ENCODE results near the gene CALU.

The CALU gene

GRCh38 chr7:128758553-128758952 is 19.4 kb downstream of the CALU start:
- H3K27me3 ChIP-seq (ENCODE audit: control insufficient read depth, insufficient read depth, low read length), result no peaks in the 10 kb centered on the region
- H3K36me3 ChIP-seq (ENCODE audit: control insufficient read depth, insufficient read depth, low read length), result peaks cover 5% of the 10 kb centered on the region
- H3K9me3 ChIP-seq (ENCODE audit: control insufficient read depth, low read length), result no peaks in the 10 kb centered on the region
- H3K9ac ChIP-seq (ENCODE audit: low read length), result no peak overlapping the region
- no peaks in the 10 kb centered on the region for H3K4me1 ChIP-seq (ENCODE audit: control insufficient read depth, insufficient read depth, low read length)
- H3K4me3 ChIP-seq (ENCODE audit: low read length), result no peak overlapping the region

- no peaks in the 10 kb centered on the region for H3K27me3 ChIP-seq (ENCODE audit: control insufficient read depth, insufficient read depth, low read length)
- H3K9me3 ChIP-seq (ENCODE audit: control insufficient read depth, low read length), result no peaks in the 10 kb centered on the region
- H3K9ac ChIP-seq (ENCODE audit: low read length), result no peak overlapping the region
- no peaks in the 10 kb centered on the region for H3K4me1 ChIP-seq (ENCODE audit: control insufficient read depth, insufficient read depth, low read length)
- H3K36me3 ChIP-seq (ENCODE audit: control insufficient read depth, insufficient read depth, low read length), result peaks cover 5% of the 10 kb centered on the region
- H3K4me3 ChIP-seq (ENCODE audit: low read length), result no peak overlapping the region
These were observed 20.1 kb downstream of the CALU start for GRCh38 chr7:128759242-128759641.

GRCh38 chr7:128763541-128763940 is 24.4 kb downstream of the CALU start:
- no peaks in the 10 kb centered on the region for H3K9me3 ChIP-seq (ENCODE audit: control insufficient read depth, low read length)
- no peak overlapping the region for H3K4me3 ChIP-seq (ENCODE audit: low read length)
- no peak overlapping the region for H3K9ac ChIP-seq (ENCODE audit: low read length)
- no peaks in the 10 kb centered on the region for H3K27me3 ChIP-seq (ENCODE audit: control insufficient read depth, insufficient read depth, low read length)
- H3K4me1 ChIP-seq (ENCODE audit: control insufficient read depth, insufficient read depth, low read length), result no peaks in the 10 kb centered on the region
- peaks cover 3% of the 10 kb centered on the region for H3K36me3 ChIP-seq (ENCODE audit: control insufficient read depth, insufficient read depth, low read length)

- Histone ChIP-seq H3K9me3 (ENCODE audit: control insufficient read depth, low read length) (no peaks in the 10 kb centered on the region), H3K4me1 (ENCODE audit: control insufficient read depth, insufficient read depth, low read length) (peaks cover 9% of the 10 kb centered on the region), H3K9ac (ENCODE audit: low read length) (no peak overlapping the region), H3K36me3 (ENCODE audit: control insufficient read depth, insufficient read depth, low read length) (no peaks in the 10 kb centered on the region), H3K4me3 (ENCODE audit: low read length) (no peak overlapping the region), H3K27me3 (ENCODE audit: control insufficient read depth, insufficient read depth, low read length) (no peaks in the 10 kb centered on the region)
These were observed 28.4 kb downstream of the CALU start for GRCh38 chr7:128767475-128768110.

GRCh38 chr7:128770233-128770632 is 31.1 kb downstream of the CALU start:
- H3K27me3 ChIP-seq (ENCODE audit: control insufficient read depth, insufficient read depth, low read length), result no peaks in the 10 kb centered on the region
- no peaks in the 10 kb centered on the region for H3K36me3 ChIP-seq (ENCODE audit: control insufficient read depth, insufficient read depth, low read length)
- peaks cover 17% of the 10 kb centered on the region for H3K4me1 ChIP-seq (ENCODE audit: control insufficient read depth, insufficient read depth, low read length)
- no peaks in the 10 kb centered on the region for H3K9me3 ChIP-seq (ENCODE audit: control insufficient read depth, low read length)
- no peak overlapping the region for H3K4me3 ChIP-seq (ENCODE audit: low read length)
- H3K9ac ChIP-seq (ENCODE audit: low read length), result no peak overlapping the region

GRCh38 chr7:128773604-128774003 is 34.4 kb downstream of the CALU start:
- no peak overlapping the region for H3K4me3 ChIP-seq (ENCODE audit: low read length)
- peaks cover 21% of the 10 kb centered on the region for H3K4me1 ChIP-seq (ENCODE audit: control insufficient read depth, insufficient read depth, low read length)
- no peaks in the 10 kb centered on the region for H3K9me3 ChIP-seq (ENCODE audit: control insufficient read depth, low read length)
- H3K27me3 ChIP-seq (ENCODE audit: control insufficient read depth, insufficient read depth, low read length), result no peaks in the 10 kb centered on the region
- no peak overlapping the region for H3K9ac ChIP-seq (ENCODE audit: low read length)
- H3K36me3 ChIP-seq (ENCODE audit: control insufficient read depth, insufficient read depth, low read length), result no peaks in the 10 kb centered on the region

- H3K4me1 ChIP-seq (ENCODE audit: control insufficient read depth, insufficient read depth, low read length), result peaks cover 21% of the 10 kb centered on the region
- H3K27me3 ChIP-seq (ENCODE audit: control insufficient read depth, insufficient read depth, low read length), result no peaks in the 10 kb centered on the region
- no peak overlapping the region for H3K9ac ChIP-seq (ENCODE audit: low read length)
- no peaks in the 10 kb centered on the region for H3K36me3 ChIP-seq (ENCODE audit: control insufficient read depth, insufficient read depth, low read length)
- H3K9me3 ChIP-seq (ENCODE audit: control insufficient read depth, low read length), result no peaks in the 10 kb centered on the region
- H3K4me3 ChIP-seq (ENCODE audit: low read length), result no peak overlapping the region
These were observed 35.0 kb downstream of the CALU start for GRCh38 chr7:128774029-128774689.

- H3K9me3 ChIP-seq (ENCODE audit: control insufficient read depth, low read length), result no peaks in the 10 kb centered on the region
- H3K4me1 ChIP-seq (ENCODE audit: control insufficient read depth, insufficient read depth, low read length), result peaks cover 21% of the 10 kb centered on the region
- H3K4me3 ChIP-seq (ENCODE audit: low read length), result no peak overlapping the region
- no peaks in the 10 kb centered on the region for H3K36me3 ChIP-seq (ENCODE audit: control insufficient read depth, insufficient read depth, low read length)
- H3K27me3 ChIP-seq (ENCODE audit: control insufficient read depth, insufficient read depth, low read length), result no peaks in the 10 kb centered on the region
- no peak overlapping the region for H3K9ac ChIP-seq (ENCODE audit: low read length)
These were observed 35.8 kb downstream of the CALU start for GRCh38 chr7:128774921-128775320.

- no peaks in the 10 kb centered on the region for H3K36me3 ChIP-seq (ENCODE audit: control insufficient read depth, insufficient read depth, low read length)
- no peaks in the 10 kb centered on the region for H3K9me3 ChIP-seq (ENCODE audit: control insufficient read depth, low read length)
- peaks cover 15% of the 10 kb centered on the region for H3K4me1 ChIP-seq (ENCODE audit: control insufficient read depth, insufficient read depth, low read length)
- no peak within 1 kb of the TSS for H3K9ac ChIP-seq (ENCODE audit: low read length)
- no peaks in the 10 kb centered on the region for H3K27me3 ChIP-seq (ENCODE audit: control insufficient read depth, insufficient read depth, low read length)
- no peak within 1 kb of the TSS for H3K4me3 ChIP-seq (ENCODE audit: low read length)
These were observed 36.8 kb downstream of the CALU start, which contains the start of gene OPN1SW for GRCh38 chr7:128775744-128776474. OPN1SW (minus strand) TSS chr7:128775794; CDS start chr7:128775781, 13 bp downstream.

GRCh38 chr7:128777156-128778123 is 38.3 kb downstream of the CALU start:
- Histone ChIP-seq H3K9me3 (ENCODE audit: control insufficient read depth, low read length) (no peaks in the 10 kb centered on the region), H3K4me3 (ENCODE audit: low read length) (no peak overlapping the region), H3K4me1 (ENCODE audit: control insufficient read depth, insufficient read depth, low read length) (peaks cover 12% of the 10 kb centered on the region), H3K9ac (ENCODE audit: low read length) (no peak overlapping the region), H3K36me3 (ENCODE audit: control insufficient read depth, insufficient read depth, low read length) (no peaks in the 10 kb centered on the region), H3K27me3 (ENCODE audit: control insufficient read depth, insufficient read depth, low read length) (peaks cover 1% of the 10 kb centered on the region)

GRCh38 chr7:128778946-128779345 is 39.8 kb downstream of the CALU start:
- H3K27me3 ChIP-seq (ENCODE audit: control insufficient read depth, insufficient read depth, low read length), result peaks cover 10% of the 10 kb centered on the region
- H3K9ac ChIP-seq (ENCODE audit: low read length), result no peak overlapping the region
- H3K36me3 ChIP-seq (ENCODE audit: control insufficient read depth, insufficient read depth, low read length), result no peaks in the 10 kb centered on the region
- H3K9me3 ChIP-seq (ENCODE audit: control insufficient read depth, low read length), result no peaks in the 10 kb centered on the region
- H3K4me1 ChIP-seq (ENCODE audit: control insufficient read depth, insufficient read depth, low read length), result peaks cover 12% of the 10 kb centered on the region
- no peak overlapping the region for H3K4me3 ChIP-seq (ENCODE audit: low read length)

Measured in mucosa of stomach (tissue), 1 donor.